ENCODE results near the gene MAMSTR. TPM values are rescaled to one million over a fixed set of nuclear protein-coding genes. Genes with fewer than 3 reads are reported as not detected.

Gene MAMSTR
- total RNA-seq, 4 donors from 2014 or later, result 0.99 to 2.9 (median 1.8) TPM

Other genes starting within 250 kb of the MAMSTR start
- gene LMTK3, start 207.9 kb downstream of the MAMSTR start, total RNA-seq, result under 1 TPM; 0.17 to 0.57 (median 0.37) TPM
- 1 to 10 TPM in 1 of 4 donors, not detected in 3; 1.0 TPM for gene SULT2B1, start 167.6 kb downstream of the MAMSTR start, total RNA-seq
- gene SPACA4, start 113.0 kb downstream of the MAMSTR start, total RNA-seq, result not detected
- gene FAM83E, start 104.6 kb downstream of the MAMSTR start, total RNA-seq, result under 1 TPM; 0.32 to 0.69 (median 0.37) TPM
- gene RPL18, start 100.5 kb downstream of the MAMSTR start, total RNA-seq, result 1,000 to 10,000 TPM; 1,298 to 2,105 (median 1,742) TPM
- 10 to 100 TPM; 15.9 to 24.5 (median 17.0) TPM for gene SPHK2, start 100.2 kb downstream of the MAMSTR start, total RNA-seq
- 1 to 10 TPM; 3.0 to 9.3 (median 7.2) TPM for gene DBP, start 82.3 kb downstream of the MAMSTR start, total RNA-seq
- gene CA11, start 73.5 kb downstream of the MAMSTR start, total RNA-seq, result 10 to 100 TPM; 11.9 to 16.5 (median 14.9) TPM
- under 1 TPM in 3 of 4 donors, not detected in 1; under 0.01 to 0.34 (median 0.17) TPM for gene NTN5, start 46.7 kb downstream of the MAMSTR start, total RNA-seq
- not detected for gene FUT2, start 23.8 kb downstream of the MAMSTR start, total RNA-seq
- gene RASIP1, start 20.9 kb upstream of the MAMSTR start, total RNA-seq, result 10 to 100 TPM; 15.0 to 27.7 (median 22.8) TPM
- gene IZUMO1, start 27.2 kb upstream of the MAMSTR start, total RNA-seq, result not detected
- 1 to 10 TPM in 3 of 4 donors, under 1 TPM in 1; 0.83 to 2.5 (median 2.1) TPM for gene FUT1, start 32.9 kb upstream of the MAMSTR start, total RNA-seq
- not detected for gene FGF21, start 35.8 kb upstream of the MAMSTR start, total RNA-seq
- 10 to 100 TPM; 59.0 to 93.3 (median 63.9) TPM for gene BCAT2, start 91.3 kb upstream of the MAMSTR start, total RNA-seq
- gene HSD17B14, start 116.8 kb upstream of the MAMSTR start, total RNA-seq, result 1 to 10 TPM; 7.1 to 8.9 (median 7.8) TPM
- gene PLEKHA4, start 148.9 kb upstream of the MAMSTR start, total RNA-seq, result 10 to 100 TPM; 11.4 to 27.4 (median 18.9) TPM
- 10 to 100 TPM; 40.3 to 98.7 (median 64.4) TPM for gene PPP1R15A, start 152.7 kb upstream of the MAMSTR start, total RNA-seq
- 1 to 10 TPM in 1 of 4 donors, under 1 TPM in 3; 0.75 to 1.3 (median 0.83) TPM for gene TULP2, start 179.0 kb upstream of the MAMSTR start, total RNA-seq
- gene NUCB1, start 180.6 kb upstream of the MAMSTR start, total RNA-seq, result 100 to 1,000 TPM; 179 to 356 (median 284) TPM
- under 1 TPM in 1 of 4 donors, not detected in 3; 0.57 TPM for gene DHDH, start 214.0 kb upstream of the MAMSTR start, total RNA-seq
- 10 to 100 TPM; 39.0 to 50.4 (median 42.3) TPM for gene BAX, start 235.2 kb upstream of the MAMSTR start, total RNA-seq
- 1,000 to 10,000 TPM; 3,246 to 4,339 (median 3,896) TPM for gene FTL, start 245.6 kb upstream of the MAMSTR start, total RNA-seq